Measurements from ENCODE around the gene EML4. TPM values are rescaled to one million over a fixed set of nuclear protein-coding genes. Genes with fewer than 3 reads are reported as not detected.

The EML4 gene
- total RNA-seq, 4 donors from 2014 or later, result 14.5 to 23.2 (median 17.8) TPM

GRCh38 chr2:42233976-42234441 is 64.9 kb downstream of the EML4 start:
- no peak for TF ChIP-seq POLR2A (IDR thresholded peaks at IDR 0.05; ENCODE audit: low read depth)
- TF ChIP-seq POLR2AphosphoS5 (IDR thresholded peaks at IDR 0.05), result no peak
- TF ChIP-seq CTCF (IDR thresholded peaks at IDR 0.05), result no peak
- no peak for TF ChIP-seq EP300 (IDR thresholded peaks at IDR 0.05)

GRCh38 chr2:42236911-42237310 is 67.8 kb downstream of the EML4 start:
- TF ChIP-seq POLR2AphosphoS5 (IDR thresholded peaks at IDR 0.05) (no peak), EP300 (IDR thresholded peaks at IDR 0.05) (no peak), POLR2A (IDR thresholded peaks at IDR 0.05; ENCODE audit: low read depth) (no peak), CTCF (IDR thresholded peaks at IDR 0.05) (no peak)

More at GRCh38 chr2:42233976-42234441, 64.9 kb downstream of the EML4 start:
- Histone ChIP-seq H3K4me3 (no peak overlapping the region), H3K27ac (replicated peaks in 1 of 4) (peak overlapping the region in 2 of 4 donors; percentile 21 to 29), H3K27me3 (no peaks in the 10 kb centered on the region), H3K9me3 (no peaks in the 10 kb centered on the region), H3K4me1 (peaks cover 8 to 18% (median 16%) of the 10 kb centered on the region in 4 donors), H3K36me3 (no peaks in the 10 kb centered on the region)
- intact Hi-C loops (cut with DNase I), result no loop called here
- DNase-seq (ENCODE audit: extremely low spot score), result no peak
- 54% methylated on average over 5 of the region's 5 CpGs for WGBS

DNA sequence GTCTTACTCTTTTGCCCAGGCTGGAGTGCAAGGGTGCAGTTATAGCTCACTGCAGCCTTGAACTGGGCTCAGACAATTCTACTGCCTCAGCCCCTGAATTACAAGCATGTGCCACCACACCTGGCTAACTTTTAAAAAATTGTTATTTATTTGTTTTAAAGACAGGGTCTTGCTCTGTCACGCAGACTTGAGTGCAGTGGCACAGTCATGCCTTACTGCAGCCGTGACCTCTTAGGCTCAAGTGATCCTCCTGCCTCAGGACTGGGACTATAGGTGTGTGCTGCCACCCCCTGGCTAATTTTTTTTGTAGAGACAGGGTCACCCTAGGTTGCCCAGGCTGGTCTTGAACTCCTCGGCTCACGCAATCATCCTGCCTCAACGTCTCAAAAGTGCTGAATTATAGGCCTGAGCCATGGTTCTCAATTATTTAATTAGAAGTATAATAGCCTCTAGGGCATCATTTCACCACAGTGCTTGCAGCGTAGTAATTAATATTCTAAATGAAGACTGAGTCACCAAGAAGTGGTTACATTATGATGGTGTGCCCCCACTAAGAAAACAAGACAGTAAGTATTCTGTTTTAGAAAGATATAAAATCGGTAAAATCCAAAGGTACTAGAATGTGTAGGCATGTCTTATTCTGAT is 69.6 kb downstream of the EML4 start:
- no peaks in the 10 kb centered on the region for H3K27me3 ChIP-seq
- no peaks in the 10 kb centered on the region for H3K9me3 ChIP-seq
- WGBS, result 87% methylated on average over 7 of the region's 7 CpGs
- H3K27ac ChIP-seq (replicated peaks in 1 of 4), result no peak overlapping the region
- peaks cover 4 to 11% (median 7%) of the 10 kb centered on the region in 4 donors for H3K4me1 ChIP-seq
- H3K4me3 ChIP-seq, result no peak overlapping the region
- no peak for DNase-seq (ENCODE audit: extremely low spot score)
- peak; percentile 42 to 49 (median 44) for TF ChIP-seq CTCF (IDR thresholded peaks at IDR 0.05)
- TF ChIP-seq EP300 (IDR thresholded peaks at IDR 0.05), result no peak
- intact Hi-C loops (cut with DNase I), result no loop called here
- H3K36me3 ChIP-seq, result no peaks in the 10 kb centered on the region

More at GRCh38 chr2:42236911-42237310, 67.8 kb downstream of the EML4 start:
- DNase-seq (ENCODE audit: extremely low spot score), result no peak
- intact Hi-C loops (cut with DNase I), result no loop called here
- Histone ChIP-seq H3K4me3 (no peak overlapping the region), H3K27me3 (no peaks in the 10 kb centered on the region), H3K4me1 (peaks cover 8 to 13% (median 9%) of the 10 kb centered on the region in 4 donors), H3K27ac (replicated peaks in 1 of 4) (no peak overlapping the region), H3K36me3 (no peaks in the 10 kb centered on the region), H3K9me3 (no peaks in the 10 kb centered on the region)
- WGBS, result 100% methylated on average over 2 of the region's 2 CpGs

GRCh38 chr2:42239289-42239661 is 70.1 kb downstream of the EML4 start:
- Histone ChIP-seq H3K36me3 (no peaks in the 10 kb centered on the region), H3K27ac (replicated peaks in 1 of 4) (no peak overlapping the region), H3K4me1 (peaks cover 0 to 6% (median 2%) of the 10 kb centered on the region in 4 donors), H3K4me3 (no peak overlapping the region), H3K9me3 (no peaks in the 10 kb centered on the region), H3K27me3 (no peaks in the 10 kb centered on the region)
- DNase-seq (ENCODE audit: extremely low spot score), result no peak
- intact Hi-C loops (cut with DNase I), result no loop called here
- no peak for TF ChIP-seq CTCF (IDR thresholded peaks at IDR 0.05)
- no peak for TF ChIP-seq POLR2A (IDR thresholded peaks at IDR 0.05; ENCODE audit: low read depth)
- TF ChIP-seq EP300 (IDR thresholded peaks at IDR 0.05), result no peak
- no peak for TF ChIP-seq POLR2AphosphoS5 (IDR thresholded peaks at IDR 0.05)
- 75% methylated on average over 3 of the region's 3 CpGs for WGBS
